Neural progenitor cell (in vitro differentiated cells): Measurements from ENCODE around the gene CRTC1. TPM values are rescaled to one million over a fixed set of nuclear protein-coding genes. Genes with fewer than 3 reads are reported as not detected.

Experiments used
- DNase-seq: peaks from one replicate; pipeline ENCODE4 v3.0.0-alpha.2; 2016; ENCODE audit warnings: low spot score
- H2AFZ ChIP-seq: fragments of 200-600 bp; sonication (generic); replicated peaks from 2 replicates; pipeline ENCODE4 v1.6.1; 2016; ENCODE audit warnings: antibody characterized with exemption
- H3F3A ChIP-seq: fragments of 200-600 bp; sonication (generic); 2 replicates; pipeline ENCODE4 v1.6.1; 2016; ENCODE audit warnings: antibody characterized with exemption, low read depth
- H3K27ac ChIP-seq: fragments of 200-600 bp; sonication (generic); 2 replicates; pipeline ENCODE4 v1.5.1; 2016; ENCODE audit warnings: mild to moderate bottlenecking
- H3K27me3 ChIP-seq: fragments of 200-600 bp; sonication (generic); 2 replicates; pipeline ENCODE4 v1.6.1; 2016; ENCODE audit warnings: mild to moderate bottlenecking, moderate library complexity
- H3K36me3 ChIP-seq: fragments of 200-600 bp; sonication (generic); 2 replicates; pipeline ENCODE4 v1.5.1; 2016
- H3K4me1 ChIP-seq: fragments of 200-600 bp; sonication (generic); 2 replicates; pipeline ENCODE4 v1.6.1; 2016; ENCODE audit warnings: mixed run types
- H3K4me2 ChIP-seq: fragments of 200-600 bp; sonication (generic); 2 replicates; pipeline ENCODE4 v1.6.1; 2016
- H3K4me3 ChIP-seq: fragments of 200-600 bp; sonication (generic); 2 replicates; pipeline ENCODE4 v1.5.1; 2016
- H3K79me2 ChIP-seq: fragments of 200-600 bp; sonication (generic); 2 replicates; pipeline ENCODE4 v1.6.1; 2016; ENCODE audit warnings: low read depth
- H3K9ac ChIP-seq: fragments of 200-600 bp; sonication (generic); 2 replicates; pipeline ENCODE4 v1.6.1; 2016
- H3K9me3 ChIP-seq: fragments of 200-600 bp; sonication (generic); 2 replicates; pipeline ENCODE4 v1.5.1; 2016; ENCODE audit warnings: low read depth
- H4K20me1 ChIP-seq: fragments of 200-600 bp; sonication (generic); 2 replicates; pipeline ENCODE4 v1.6.1; 2016; ENCODE audit warnings: low read depth
- H3K27ac Mint-ChIP-seq: 3 replicates; pipeline ENCODE4 v1.8.0; 2021; ENCODE audit warnings: mixed read lengths
- H3K27me3 Mint-ChIP-seq: 2 replicates; pipeline ENCODE4 v1.8.0; 2022; ENCODE audit warnings: low read depth, mild to moderate bottlenecking, inconsistent platforms, moderate library complexity, mixed read lengths; ENCODE audit not compliant: insufficient read depth
- H3K36me3 Mint-ChIP-seq: 3 replicates; pipeline ENCODE4 v1.8.0; 2021; ENCODE audit warnings: mixed read lengths
- H3K4me1 Mint-ChIP-seq: 3 replicates; pipeline ENCODE4 v1.8.0; 2021; ENCODE audit warnings: mixed read lengths
- H3K4me3 Mint-ChIP-seq: 3 replicates; pipeline ENCODE4 v1.8.0; 2021; ENCODE audit warnings: mild to moderate bottlenecking, moderate library complexity, mixed read lengths
- H3K9me3 Mint-ChIP-seq: 3 replicates; pipeline ENCODE4 v1.8.0; 2020; ENCODE audit warnings: mixed read lengths
- CTCF ChIP-seq: fragments of 200-600 bp; sonication (generic); IDR thresholded peaks from 2 replicates; pipeline ENCODE4 v1.5.1; 2017; ENCODE audit warnings: antibody characterized with exemption, mild to moderate bottlenecking
- EZH2 ChIP-seq: fragments of 200-600 bp; sonication (generic); IDR thresholded peaks from 2 replicates; pipeline ENCODE4 v1.6.1; 2017; ENCODE audit warnings: antibody characterized with exemption, mild to moderate bottlenecking, moderate library complexity
- EZH2phosphoT487 ChIP-seq: fragments of 200-600 bp; sonication (generic); IDR thresholded peaks from 2 replicates; pipeline ENCODE4 v1.6.1; 2017; ENCODE audit warnings: antibody characterized with exemption
- total RNA-seq: library from RNA; depleted of rRNA; stranded (reverse); fragments of >200 nt; gene quantifications from 2 replicates; pipeline ENCODE4 v1.2.3, GENCODE V29; 2015; ENCODE audit warnings: low replicate concordance

CRTC1 gene
- total RNA-seq, 1 donor from 2014 or later, result 2.4 TPM

- Histone ChIP-seq H3K4me1 (no peaks in the 10 kb centered on the region), H3F3A (no peaks in the 10 kb centered on the region), H3K9ac (no peak overlapping the region), H3K9me3 (no peaks in the 10 kb centered on the region), H3K27ac (no peak overlapping the region), H2AFZ (no peak overlapping the region), H3K27me3 (no peaks in the 10 kb centered on the region), H3K4me3 (no peak overlapping the region), H4K20me1 (no peaks in the 10 kb centered on the region), H3K4me2 (no peak overlapping the region), H3K36me3 (no peaks in the 10 kb centered on the region), H3K79me2 (no peaks in the 10 kb centered on the region)
- peaks cover 8% of the 10 kb centered on the region for H3K36me3 Mint-ChIP-seq
- no peaks in the 10 kb centered on the region for H3K9me3 Mint-ChIP-seq
- H3K4me1 Mint-ChIP-seq, result no peaks in the 10 kb centered on the region
- H3K27me3 Mint-ChIP-seq, result peaks cover 2% of the 10 kb centered on the region
- TF ChIP-seq CTCF (no peak), EZH2phosphoT487 (no peak), EZH2 (no peak)
- H3K4me3 Mint-ChIP-seq, result no peak overlapping the region
- DNase-seq, result no peak
- no peak overlapping the region for H3K27ac Mint-ChIP-seq
Measured at GRCh38 chr19:18756896-18757295, 73.4 kb downstream of the CRTC1 start.

DNA sequence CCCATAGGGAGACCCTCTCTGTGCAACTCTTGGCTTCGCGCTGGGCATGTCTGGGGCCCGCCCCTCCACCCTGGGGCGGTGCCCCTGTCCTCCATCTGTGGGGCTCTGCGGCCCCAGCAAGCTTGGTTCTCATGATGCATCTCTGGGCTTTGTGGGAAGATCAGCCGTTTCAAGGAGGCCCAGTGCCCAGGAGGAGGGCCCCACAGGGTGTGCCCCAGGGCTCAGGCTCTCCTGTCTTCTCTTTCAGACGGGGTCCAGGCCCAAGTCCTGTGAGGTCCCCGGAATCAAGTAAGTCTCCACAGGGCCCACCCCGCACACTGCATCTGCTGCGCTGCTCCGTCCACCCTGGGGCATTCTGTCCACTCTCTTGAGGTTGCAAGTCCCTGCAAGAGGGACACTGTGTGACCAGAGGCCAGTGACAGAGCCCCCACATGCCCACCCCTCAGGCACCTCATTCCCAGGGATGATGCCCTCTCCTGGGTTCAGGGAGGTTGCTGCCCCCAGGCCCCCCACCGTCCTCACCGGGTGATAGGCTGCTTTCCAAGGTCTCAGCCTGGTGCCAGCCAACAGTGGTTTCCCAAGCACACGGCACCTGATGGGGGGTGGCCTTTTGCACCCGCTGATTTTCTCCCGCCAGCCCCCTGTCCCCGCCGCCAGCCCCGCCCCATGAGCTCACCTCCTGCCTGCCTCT, 76.0 kb downstream of the CRTC1 start:
- H3K27ac Mint-ChIP-seq, result no peak overlapping the region
- Histone ChIP-seq H2AFZ (no peak overlapping the region), H3K27me3 (no peaks in the 10 kb centered on the region), H3K79me2 (no peaks in the 10 kb centered on the region), H3K4me1 (no peaks in the 10 kb centered on the region), H3K9ac (no peak overlapping the region), H3K27ac (no peak overlapping the region), H3K36me3 (no peaks in the 10 kb centered on the region), H3K9me3 (no peaks in the 10 kb centered on the region), H3K4me2 (no peak overlapping the region), H4K20me1 (peaks cover 8% of the 10 kb centered on the region), H3K4me3 (no peak overlapping the region), H3F3A (no peaks in the 10 kb centered on the region)
- H3K4me3 Mint-ChIP-seq, result no peak overlapping the region
- no peak for DNase-seq
- no peaks in the 10 kb centered on the region for H3K4me1 Mint-ChIP-seq
- no peaks in the 10 kb centered on the region for H3K27me3 Mint-ChIP-seq
- no peaks in the 10 kb centered on the region for H3K9me3 Mint-ChIP-seq
- TF ChIP-seq EZH2phosphoT487 (no peak), EZH2 (no peak), CTCF (no peak)
- peaks cover 2% of the 10 kb centered on the region for H3K36me3 Mint-ChIP-seq

GRCh38 chr19:18759995-18760426, 76.5 kb downstream of the CRTC1 start:
- H3K4me1 ChIP-seq, result no peaks in the 10 kb centered on the region
- no peaks in the 10 kb centered on the region for H3K9me3 Mint-ChIP-seq
- TF ChIP-seq EZH2, result no peak
- TF ChIP-seq EZH2phosphoT487, result no peak
- TF ChIP-seq CTCF, result no peak
- no peaks in the 10 kb centered on the region for H3K27me3 Mint-ChIP-seq
- no peak overlapping the region for H3K4me2 ChIP-seq
- no peaks in the 10 kb centered on the region for H3K36me3 Mint-ChIP-seq
- no peak overlapping the region for H3K27ac ChIP-seq
- no peak overlapping the region for H3K4me3 Mint-ChIP-seq
- H3K4me3 ChIP-seq, result no peak overlapping the region
- no peak overlapping the region for H2AFZ ChIP-seq
- no peaks in the 10 kb centered on the region for H3K4me1 Mint-ChIP-seq
- no peaks in the 10 kb centered on the region for H3K36me3 ChIP-seq
- no peaks in the 10 kb centered on the region for H3F3A ChIP-seq
- no peak for DNase-seq
- H4K20me1 ChIP-seq, result peaks cover 8% of the 10 kb centered on the region
- no peaks in the 10 kb centered on the region for H3K27me3 ChIP-seq
- H3K9me3 ChIP-seq, result no peaks in the 10 kb centered on the region
- no peaks in the 10 kb centered on the region for H3K79me2 ChIP-seq
- no peak overlapping the region for H3K9ac ChIP-seq
- H3K27ac Mint-ChIP-seq, result no peak overlapping the region
